Caki2 (cell line): ENCODE measurements around the gene IFNB1. TPM values are rescaled to one million over a fixed set of nuclear protein-coding genes. Genes with fewer than 3 reads are reported as not detected.

Experiments used
- total RNA-seq: library from RNA; depleted of rRNA; stranded (reverse); fragments of >200 nt; shearing (Covaris generic); gene quantifications from 2 replicates; pipeline ENCODE4 v1.2.3, GENCODE V29; 2014; ENCODE audit warnings: low replicate concordance; rRNA removed

Gene IFNB1
- total RNA-seq, 1 experiment from 2014 or later: not detected

Other genes with a start within 250 kb of the IFNB1 start
- gene HACD4, start 46.3 kb downstream of the IFNB1 start, total RNA-seq: 2.2 and 8.1 TPM in 2 replicates
- gene IFNW1, start 63.9 kb upstream of the IFNB1 start, total RNA-seq: not detected in 2 replicates
- gene IFNA21, start 88.7 kb upstream of the IFNB1 start, total RNA-seq: not detected in 2 replicates
- not detected in 2 replicates for gene IFNA4, start 109.6 kb upstream of the IFNB1 start, total RNA-seq
- not detected in 2 replicates for gene IFNA7, start 124.3 kb upstream of the IFNB1 start, total RNA-seq
- gene IFNA10, start 129.2 kb upstream of the IFNB1 start, total RNA-seq: not detected in 2 replicates
- not detected in 2 replicates for gene IFNA16, start 139.4 kb upstream of the IFNB1 start, total RNA-seq
- not detected in 2 replicates for gene IFNA17, start 150.3 kb upstream of the IFNB1 start, total RNA-seq
- gene IFNA14, start 162.1 kb upstream of the IFNB1 start, total RNA-seq: not detected in 2 replicates
- gene IFNA5, start 227.4 kb upstream of the IFNB1 start, total RNA-seq: not detected in 2 replicates